ENCODE data around the gene SQSTM1. TPM values are rescaled to one million over a fixed set of nuclear protein-coding genes. Genes with fewer than 3 reads are reported as not detected.

SQSTM1 gene
- total RNA-seq, 1 donor from 2014 or later: 548 TPM

- DNase-seq (ENCODE audit: low read depth in 2 of 2): no peak
Measured at GRCh38 chr5:179872055-179872827, 51.5 kb downstream of the SQSTM1 start.

GRCh38 chr5:179872828-179873575 lies 52.3 kb downstream of the SQSTM1 start:
- no peak for DNase-seq (ENCODE audit: low read depth in 2 of 2)

- no peak for DNase-seq (ENCODE audit: low read depth in 2 of 2)
Measured at GRCh38 chr5:179873588-179874110, 52.9 kb downstream of the SQSTM1 start.

- DNase-seq (ENCODE audit: low read depth in 2 of 2): no peak
Measured at GRCh38 chr5:179874136-179874535, 53.4 kb downstream of the SQSTM1 start.

GRCh38 chr5:179874536-179875292 lies 54.0 kb downstream of the SQSTM1 start:
- DNase-seq (ENCODE audit: low read depth in 2 of 2): no peak

GRCh38 chr5:179875741-179876609 lies 55.3 kb downstream of the SQSTM1 start:
- DNase-seq (ENCODE audit: low read depth in 2 of 2): no peak

- DNase-seq (ENCODE audit: low read depth in 2 of 2): no peak
Measured at GRCh38 chr5:179876610-179876952, 55.9 kb downstream of the SQSTM1 start.

- no peak for DNase-seq (ENCODE audit: low read depth in 2 of 2)
Measured at GRCh38 chr5:179878222-179879002, 57.7 kb downstream of the SQSTM1 start.

GRCh38 chr5:179879003-179879689 lies 58.4 kb downstream of the SQSTM1 start:
- DNase-seq (ENCODE audit: low read depth in 2 of 2): no peak

- DNase-seq (ENCODE audit: low read depth in 2 of 2): no peak
Measured at GRCh38 chr5:179879690-179880010, 58.9 kb downstream of the SQSTM1 start.

GRCh38 chr5:179880066-179880650 lies 59.5 kb downstream of the SQSTM1 start:
- no peak for DNase-seq (ENCODE audit: low read depth in 2 of 2)

- no peak for DNase-seq (ENCODE audit: low read depth in 2 of 2)
Measured at GRCh38 chr5:179880848-179881590, 60.3 kb downstream of the SQSTM1 start.

- no peak for DNase-seq (ENCODE audit: low read depth in 2 of 2)
Measured at GRCh38 chr5:179882338-179882737, 61.6 kb downstream of the SQSTM1 start.

- DNase-seq (ENCODE audit: low read depth in 2 of 2): no peak
Measured at GRCh38 chr5:179883163-179883562, 62.5 kb downstream of the SQSTM1 start.

GRCh38 chr5:179885491-179886090 lies 64.9 kb downstream of the SQSTM1 start:
- DNase-seq (ENCODE audit: low read depth in 2 of 2): no peak

GRCh38 chr5:179886190-179886911 lies 65.6 kb downstream of the SQSTM1 start:
- no peak for DNase-seq (ENCODE audit: low read depth in 2 of 2)

GRCh38 chr5:179887095-179887494 lies 66.4 kb downstream of the SQSTM1 start:
- no peak for DNase-seq (ENCODE audit: low read depth in 2 of 2)

Data from lung microvascular endothelial cell (primary cell).